HG03571 (cell line): ENCODE data around the gene BZW1.

ENCODE experiments used
- ATAC-seq: cut with Tn5 transposase; IDR thresholded peaks from one replicate; pipeline ENCODE4 v1.9.1; 2021; ENCODE audit not compliant: unreplicated experiment

BZW1 gene

GRCh38 chr2:200811333-200812121 is at the start of gene BZW1:
TSS of gene BZW1 (plus strand) at chr2:200811910. CDS start at chr2:200813218, 1,308 bp downstream.
- peak; percentile 79 for ATAC-seq

GRCh38 chr2:200762127-200762526 is 49.6 kb upstream of the BZW1 start:
- no peak for ATAC-seq

GRCh38 chr2:200763422-200763821 is 48.3 kb upstream of the BZW1 start:
- ATAC-seq: no peak

- ATAC-seq: no peak
These were observed 46.4 kb upstream of the BZW1 start for GRCh38 chr2:200765139-200765951.

- ATAC-seq: no peak
These were observed 45.6 kb upstream of the BZW1 start for GRCh38 chr2:200765995-200766660.

GRCh38 chr2:200767111-200767885 is 44.4 kb upstream of the BZW1 start:
- ATAC-seq: no peak

GRCh38 chr2:200770847-200771246 is 40.9 kb upstream of the BZW1 start:
- ATAC-seq: no peak

GRCh38 chr2:200772620-200773019 is 39.1 kb upstream of the BZW1 start:
- no peak for ATAC-seq

- no peak for ATAC-seq
These were observed 38.6 kb upstream of the BZW1 start for GRCh38 chr2:200773083-200773482.

- no peak for ATAC-seq
These were observed 36.8 kb upstream of the BZW1 start for GRCh38 chr2:200774920-200775319.

GRCh38 chr2:200777275-200777674 is 34.4 kb upstream of the BZW1 start:
- no peak for ATAC-seq

- no peak for ATAC-seq
These were observed 33.7 kb upstream of the BZW1 start for GRCh38 chr2:200778038-200778437.

GRCh38 chr2:200779214-200779613 is 32.5 kb upstream of the BZW1 start:
- ATAC-seq: no peak

GRCh38 chr2:200781616-200782015 is 30.1 kb upstream of the BZW1 start:
- ATAC-seq: no peak

- ATAC-seq: no peak
These were observed 29.5 kb upstream of the BZW1 start for GRCh38 chr2:200782251-200782650.

- no peak for ATAC-seq
These were observed 27.5 kb upstream of the BZW1 start for GRCh38 chr2:200784215-200784614.

- no peak for ATAC-seq
These were observed 25.3 kb upstream of the BZW1 start for GRCh38 chr2:200786423-200786822.

GRCh38 chr2:200786826-200787225 is 24.9 kb upstream of the BZW1 start:
- no peak for ATAC-seq

GRCh38 chr2:200787351-200788120 is 24.2 kb upstream of the BZW1 start:
- no peak for ATAC-seq

GRCh38 chr2:200788121-200788718 is 23.5 kb upstream of the BZW1 start:
- ATAC-seq: no peak
